Right ventricle myocardium superior (tissue), 1 donor: ENCODE measurements around the gene C11orf58. TPM values are rescaled to one million over a fixed set of nuclear protein-coding genes. Genes with fewer than 3 reads are reported as not detected.

Experiments used
- ATAC-seq: fragments of 200-7000 bp; cut with Tn5 transposase; one replicate; pipeline ENCODE4 v1.9.1; 2020; ENCODE audit warnings: mild to moderate bottlenecking; ENCODE audit not compliant: poor library complexity
- DNase-seq: peaks from one replicate; pipeline ENCODE4 v3.0.0-alpha.2; 2020
- intact Hi-C: fragments of 100-400 bp; cut with DNase I; formaldehyde crosslinking; loops from one replicate; pipeline ENCODE4 v1.11.2; 2022
- total RNA-seq: library from RNA; stranded (reverse); fragmentation: NEBNext Ultra II Directional; extraction: Animal tissue kit (Norgen Biotek cat#: 25700); gene quantifications from one replicate; pipeline ENCODE4 v1.2.1, GENCODE V29; 2021
- donor health status: DM: no; HTN: yes; CAD: no; lungs with severe emphysema.

C11orf58 gene
- total RNA-seq, 1 donor from 2014 or later: 110 TPM

DNA sequence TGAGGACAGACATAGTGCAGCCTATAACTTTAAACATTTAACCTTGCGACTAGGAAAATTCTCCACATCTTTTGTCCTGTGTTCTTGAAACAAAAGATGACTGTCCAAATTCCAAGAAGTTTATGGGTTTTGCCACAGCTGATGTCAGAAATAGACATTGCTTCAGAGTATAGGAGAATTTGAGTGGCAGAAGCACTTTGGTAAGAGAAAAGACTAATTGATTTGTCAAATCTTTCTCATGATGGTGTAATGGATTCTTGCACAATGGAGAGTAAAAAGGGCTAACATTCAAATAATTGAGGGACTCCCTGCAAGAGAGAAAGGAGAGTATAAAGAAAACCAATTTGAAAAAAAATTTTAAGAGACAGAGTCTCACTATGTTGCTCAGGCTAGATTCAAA lies 25.3 kb downstream of the C11orf58 start:
- intact Hi-C loops: no loop called here
- DNase-seq (no peak), ATAC-seq (no peak)

DNA sequence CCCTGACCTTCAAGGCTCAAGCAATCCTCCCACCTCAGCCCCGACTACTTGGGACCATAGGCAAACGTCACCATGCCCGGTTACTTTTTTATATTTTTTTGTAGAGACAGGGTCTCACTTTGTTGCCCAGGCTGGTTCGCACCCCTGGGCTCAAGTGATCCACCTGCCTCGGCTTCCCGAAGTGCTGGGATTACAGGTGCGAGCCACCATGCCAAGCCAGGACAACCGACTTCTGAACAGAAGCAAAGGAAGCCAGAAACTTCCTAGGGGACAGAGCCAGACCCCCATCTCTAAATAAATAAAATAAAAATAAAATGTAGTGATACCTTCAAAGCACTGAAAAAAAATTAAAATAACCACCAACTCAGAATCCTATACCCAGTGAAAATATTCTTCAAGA lies 26.4 kb downstream of the C11orf58 start:
- intact Hi-C loops: no loop called here

DNA sequence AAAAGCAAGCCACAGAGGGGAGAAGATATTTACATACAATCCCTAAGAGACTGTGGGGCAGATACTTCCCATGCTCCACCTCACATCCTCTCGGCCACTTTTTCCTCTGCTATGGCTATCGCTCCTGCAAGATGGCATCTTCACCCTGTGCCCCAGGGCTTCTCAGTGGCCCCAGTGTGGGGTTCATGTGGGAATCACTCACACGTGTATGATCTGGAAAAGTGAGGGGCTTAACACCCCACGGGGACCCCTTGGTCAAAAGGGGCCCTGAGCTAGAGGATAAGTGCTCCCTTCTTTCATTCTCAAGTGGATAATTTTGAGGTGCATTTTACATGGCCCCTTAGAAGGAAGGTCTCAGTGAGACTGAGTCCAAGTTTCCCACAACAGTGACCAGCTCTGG lies 28.7 kb downstream of the C11orf58 start:
- DNase-seq: no peak
- intact Hi-C loops: no loop called here
- no peak for ATAC-seq

More for the DNA sequence above, 26.4 kb downstream of the C11orf58 start:
- DNase-seq: no peak
- ATAC-seq: no peak

GRCh38 chr11:16767957-16768356 lies 29.5 kb downstream of the C11orf58 start:
- ATAC-seq (no peak), DNase-seq (no peak)
- intact Hi-C loops: no loop called here

DNA sequence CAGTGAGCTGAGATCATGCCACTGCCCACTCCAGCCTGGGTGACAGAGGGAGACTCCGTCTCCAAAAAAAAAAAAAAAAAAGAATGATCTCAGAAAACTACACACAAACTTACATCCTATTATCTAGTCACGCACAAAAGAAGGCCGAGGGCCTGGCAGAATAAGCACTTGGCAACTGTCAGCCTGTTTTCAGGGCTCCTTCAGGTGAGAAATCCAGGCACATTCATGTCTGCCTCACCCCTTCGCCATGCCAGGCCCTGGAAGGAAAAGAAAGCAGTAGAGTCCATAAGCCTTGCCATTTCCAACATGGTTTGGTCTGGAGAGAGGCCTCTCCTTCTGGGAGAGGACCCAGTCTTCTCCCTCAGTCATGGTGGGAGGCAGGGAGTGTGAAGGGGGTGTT lies 30.9 kb downstream of the C11orf58 start:
- ATAC-seq (no peak), DNase-seq (no peak)
- intact Hi-C loops: no loop called here

DNA sequence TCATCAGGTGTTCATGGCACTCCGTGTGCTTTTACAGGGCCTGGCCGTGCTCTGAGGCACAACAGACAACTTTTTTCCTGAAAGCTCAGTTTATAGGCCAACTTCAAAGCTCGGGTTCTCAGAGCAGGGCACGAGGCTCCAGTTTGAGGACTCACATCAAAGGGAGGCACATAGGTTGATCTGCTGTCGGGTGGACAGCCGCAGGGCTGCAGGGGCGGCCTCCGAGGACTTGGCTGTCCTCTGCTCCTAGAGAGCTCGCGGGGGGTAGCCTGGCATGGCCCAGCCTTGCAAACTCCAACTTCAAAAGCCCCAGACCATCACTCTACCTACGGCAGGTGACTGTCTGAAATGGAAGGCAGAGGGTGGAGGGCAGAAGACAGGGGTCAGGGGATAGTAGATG lies 31.6 kb downstream of the C11orf58 start:
- intact Hi-C loops: no loop called here
- ATAC-seq (no peak), DNase-seq (no peak)

DNA sequence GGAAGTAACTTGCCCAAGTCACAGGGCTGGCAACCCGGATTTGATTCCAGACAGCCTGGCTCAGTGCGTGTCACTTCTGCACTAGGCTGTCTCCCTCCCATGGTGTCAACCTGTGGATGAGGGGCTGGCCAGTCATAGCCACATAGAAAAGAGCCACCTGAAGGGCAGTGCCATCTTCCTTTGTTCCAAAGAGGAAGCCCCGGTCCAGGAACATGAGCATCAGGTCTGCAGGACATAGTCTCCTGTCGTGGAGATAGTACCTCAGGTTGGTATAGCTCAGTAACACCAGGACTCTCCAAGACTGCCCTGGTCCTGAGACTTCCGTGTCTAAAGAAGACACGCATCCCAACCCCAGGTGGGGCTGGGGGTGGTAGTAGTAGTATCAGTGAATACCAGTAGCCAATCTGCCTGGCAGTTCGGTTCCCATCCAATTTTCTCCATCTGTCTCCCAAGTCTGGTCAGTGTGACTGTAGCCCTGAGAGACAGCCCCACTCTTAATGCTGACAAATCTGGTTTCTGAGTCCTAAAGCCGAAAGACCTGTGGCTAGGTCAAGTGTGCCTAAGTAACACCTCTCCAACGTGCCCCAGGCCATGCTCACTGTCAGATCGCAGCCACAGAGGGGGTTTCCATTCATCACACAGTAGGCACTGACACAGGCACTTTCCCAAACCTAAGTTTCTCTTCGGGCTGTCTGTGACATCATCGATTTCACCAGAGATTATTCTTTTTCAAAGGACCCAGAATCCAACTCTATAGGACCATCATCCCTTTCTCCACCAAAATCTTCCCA lies 33.1 kb downstream of the C11orf58 start:
- ATAC-seq: no peak
- DNase-seq: no peak
- intact Hi-C loops: no loop called here

DNA sequence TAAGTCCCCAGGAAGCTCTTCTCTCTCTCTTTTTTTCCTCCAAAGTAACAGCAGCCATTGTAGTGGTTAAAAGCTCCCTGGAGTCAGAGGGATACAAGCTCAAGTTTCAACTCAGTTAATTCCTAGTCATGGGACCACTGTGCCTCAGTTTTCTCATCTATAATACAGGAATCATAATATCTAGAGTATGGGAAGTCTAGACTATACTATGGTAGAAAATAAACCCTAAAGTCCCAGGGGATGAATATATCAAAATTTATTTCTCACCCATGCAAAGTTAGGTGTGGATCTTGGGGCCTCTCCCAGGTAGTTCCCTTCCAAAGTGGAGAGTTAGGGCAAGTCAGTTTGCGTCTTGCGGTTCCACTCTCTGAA lies 33.7 kb downstream of the C11orf58 start:
- intact Hi-C loops: no loop called here
- ATAC-seq (no peak), DNase-seq (no peak)

DNA sequence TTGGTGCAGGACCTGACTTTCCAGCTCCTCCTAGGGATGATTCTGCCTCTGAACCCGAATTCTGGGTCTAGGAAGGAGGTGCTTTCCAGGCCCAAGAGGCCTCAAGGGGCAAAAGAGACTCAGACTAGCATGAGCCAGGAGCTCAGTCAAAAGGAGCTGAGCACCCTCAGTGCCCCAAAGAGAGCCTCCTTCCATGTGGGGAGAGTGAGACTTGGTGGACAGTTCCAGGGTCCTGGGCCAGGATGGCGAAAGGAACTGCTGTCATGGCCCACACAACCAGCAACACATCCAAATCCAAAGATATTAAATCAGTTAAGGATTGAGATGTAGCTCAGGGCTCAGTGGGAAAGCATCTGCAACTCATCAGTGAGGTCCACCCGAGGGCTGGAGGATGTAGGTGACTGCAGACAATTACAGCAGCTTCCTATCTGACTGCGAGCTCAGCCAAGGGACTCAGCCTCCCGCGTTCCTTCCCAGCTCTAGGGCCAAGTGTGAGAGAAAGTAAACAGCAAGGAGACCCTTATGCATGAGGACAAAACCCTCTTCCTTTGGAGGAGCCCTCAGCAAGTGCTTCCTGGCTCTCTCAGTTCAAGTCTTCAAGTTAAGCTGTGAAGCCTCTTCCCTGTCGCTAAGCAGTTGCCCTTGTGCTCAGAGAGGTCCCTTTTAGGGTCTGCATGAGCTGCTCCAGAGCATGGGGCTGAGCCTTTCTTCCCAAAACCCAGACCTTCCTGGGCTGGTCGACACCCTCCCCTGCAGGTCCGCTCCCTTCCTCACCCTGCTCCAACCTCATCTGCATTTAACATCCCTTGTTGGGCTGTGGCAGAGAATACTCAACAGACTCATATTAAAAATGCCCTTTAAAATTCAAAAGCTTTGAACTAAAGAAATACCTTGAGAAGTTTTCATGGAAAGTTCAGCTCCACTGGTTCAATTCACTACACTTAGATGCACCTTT lies 35.8 kb downstream of the C11orf58 start:
- no peak for DNase-seq
- intact Hi-C loops: no loop called here
- ATAC-seq: no peak

- no peak for DNase-seq
- no peak for ATAC-seq
- intact Hi-C loops: no loop called here
Observed at GRCh38 chr11:16774936-16775613, 36.6 kb downstream of the C11orf58 start.

GRCh38 chr11:16775614-16776283 lies 37.3 kb downstream of the C11orf58 start:
- DNase-seq (no peak), ATAC-seq (no peak)

DNA sequence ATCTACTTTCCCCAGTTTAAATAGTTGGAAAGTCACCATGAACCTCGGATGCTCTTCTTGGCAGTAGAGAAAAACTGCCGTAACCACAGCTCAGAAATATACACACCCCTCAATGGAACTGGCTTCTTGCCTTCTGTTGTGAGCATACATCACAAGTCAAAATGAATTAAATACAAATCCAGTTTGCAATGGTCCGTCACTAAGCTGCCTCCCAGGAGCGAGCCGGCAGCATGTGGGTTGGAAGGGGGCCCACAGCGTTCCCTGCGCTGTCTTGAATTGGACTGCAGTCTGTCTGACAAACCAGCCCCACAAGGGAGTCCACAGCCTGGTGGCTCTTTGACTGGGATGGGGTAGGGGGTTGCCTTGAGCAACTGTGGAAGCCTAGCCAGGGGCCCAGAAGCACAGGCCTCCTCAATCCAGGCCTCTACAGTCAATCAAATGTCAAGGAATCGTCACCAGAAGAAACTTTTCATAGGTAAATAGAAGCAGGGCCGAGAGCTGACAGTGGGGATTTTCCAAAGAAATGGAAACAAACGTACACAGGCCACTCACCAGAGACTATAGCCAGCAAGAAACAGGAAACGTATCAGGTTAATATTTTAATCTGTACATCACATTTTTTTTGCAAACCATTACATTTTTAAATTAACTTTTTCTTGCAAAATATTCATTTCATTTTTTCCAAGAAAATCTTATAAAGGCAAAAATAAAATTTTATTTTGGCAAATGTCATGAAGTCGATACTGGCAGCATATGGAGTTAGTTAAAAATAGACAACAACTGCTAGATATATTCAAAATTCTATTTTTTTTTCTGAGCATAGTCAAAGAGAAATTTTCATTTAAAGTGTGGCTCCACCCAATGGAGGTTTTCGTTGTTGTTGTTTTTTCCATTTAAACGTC lies 38.5 kb downstream of the C11orf58 start:
- ATAC-seq: no peak
- intact Hi-C loops: no loop called here
- no peak for DNase-seq

More at GRCh38 chr11:16775614-16776283, 37.3 kb downstream of the C11orf58 start:
- intact Hi-C loops: no loop called here

DNA sequence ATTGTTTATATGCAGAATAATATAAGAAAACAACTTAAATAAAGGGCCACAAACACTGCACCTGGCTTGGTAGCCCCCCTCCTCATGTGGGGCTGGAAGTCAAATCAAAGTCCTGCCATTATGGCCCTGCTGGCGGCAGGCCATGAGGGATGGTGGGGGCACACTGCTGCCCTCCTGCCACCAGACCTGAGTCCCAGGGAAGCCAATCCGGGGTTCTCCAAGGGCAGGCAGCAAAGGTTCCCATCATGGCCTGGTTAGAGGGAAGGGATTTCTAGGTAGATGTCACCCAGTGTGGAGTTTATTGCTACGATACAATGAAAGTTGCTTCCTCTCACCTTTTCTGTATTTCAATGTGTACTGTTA lies 39.1 kb downstream of the C11orf58 start:
- intact Hi-C loops: no loop called here
- ATAC-seq (no peak), DNase-seq (no peak)

- no peak for DNase-seq
- intact Hi-C loops: no loop called here
- ATAC-seq: no peak
Observed at GRCh38 chr11:16778286-16778685, 39.8 kb downstream of the C11orf58 start.

- intact Hi-C loops: no loop called here
- ATAC-seq (no peak), DNase-seq (no peak)
Observed at GRCh38 chr11:16778876-16779275, 40.4 kb downstream of the C11orf58 start.

DNA sequence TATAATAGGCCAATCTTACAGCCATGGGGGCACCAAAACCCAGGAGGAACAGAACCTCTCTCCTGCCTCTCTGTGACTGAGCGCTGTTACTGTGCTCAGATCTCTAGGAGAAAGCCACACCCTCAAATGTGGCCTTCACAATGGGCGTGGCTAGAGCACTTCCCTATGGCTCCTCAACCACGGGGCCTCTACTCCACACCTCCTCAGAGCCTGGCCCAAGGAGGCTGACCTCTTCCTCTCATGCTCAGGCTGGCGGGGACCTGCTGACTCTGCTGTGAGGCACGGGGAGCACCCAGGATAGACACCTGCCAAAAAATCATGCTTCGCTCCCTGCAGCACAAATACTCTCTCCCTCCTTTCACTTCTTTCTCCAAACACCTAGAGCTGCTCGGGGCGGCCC lies 41.0 kb downstream of the C11orf58 start:
- peak; percentile 34 for ATAC-seq
- peak; percentile 58 for DNase-seq
- intact Hi-C loops: no loop called here

- DNase-seq: no peak
- intact Hi-C loops: loop anchor here (10.0 kb wide), 1 partner anchor 105 kb away; no protein-coding TSS in a partner anchor
- peak; percentile 29 for ATAC-seq
Observed at GRCh38 chr11:16780146-16780545, 41.7 kb downstream of the C11orf58 start.
